Activated CD8-positive, alpha-beta memory T cell treated with anti-CD3 and anti-CD28 coated beads, Interleukin-2, amount 50 U/mL, for 4 hours (primary cell): ENCODE measurements around the gene SP2.

Experiments used
- DNase-seq: peaks from one replicate; pipeline ENCODE4 v3.0.0-alpha.2; 2020

Gene SP2

GRCh38 chr17:47895856-47896671 is at the start of gene SP2:
SP2 (plus strand) TSS chr17:47896236; CDS start chr17:47896287, 51 bp downstream.
- peak; percentile 97 for DNase-seq

- no peak for DNase-seq
Measured at GRCh38 chr17:47846716-47847340, 49.2 kb upstream of the SP2 start.

- DNase-seq = no peak
Measured at GRCh38 chr17:47847341-47848197, 48.5 kb upstream of the SP2 start.

- DNase-seq = no peak
Measured at GRCh38 chr17:47848198-47848513, 47.9 kb upstream of the SP2 start.

- DNase-seq = no peak
Measured at GRCh38 chr17:47850373-47850691, 45.7 kb upstream of the SP2 start.

- peak; percentile 78 for DNase-seq
Measured at GRCh38 chr17:47850692-47851573, 45.1 kb upstream of the SP2 start, which contains the start of gene SP6. SP6 (minus strand) TSS chr17:47851163; CDS start chr17:47848429, 2,734 bp downstream.

- DNase-seq = no peak
Measured at GRCh38 chr17:47851764-47852112, 44.3 kb upstream of the SP2 start.

- DNase-seq = no peak
Measured at GRCh38 chr17:47852113-47852949, 43.7 kb upstream of the SP2 start.

GRCh38 chr17:47853616-47854015 is 42.4 kb upstream of the SP2 start:
- DNase-seq = no peak

GRCh38 chr17:47855737-47856136 is 40.3 kb upstream of the SP2 start:
- no peak for DNase-seq

GRCh38 chr17:47856830-47857229 is 39.2 kb upstream of the SP2 start:
- DNase-seq = no peak

- no peak for DNase-seq
Measured at GRCh38 chr17:47857551-47858455, 38.2 kb upstream of the SP2 start.

- DNase-seq = no peak
Measured at GRCh38 chr17:47860386-47860785, 35.6 kb upstream of the SP2 start.

- DNase-seq = no peak
Measured at GRCh38 chr17:47862621-47863440, 33.2 kb upstream of the SP2 start.

- no peak for DNase-seq
Measured at GRCh38 chr17:47864791-47865216, 31.2 kb upstream of the SP2 start.

GRCh38 chr17:47866941-47867340 is 29.1 kb upstream of the SP2 start:
- no peak for DNase-seq

GRCh38 chr17:47867813-47868533 is 28.1 kb upstream of the SP2 start:
- no peak for DNase-seq

GRCh38 chr17:47869114-47869513 is 26.9 kb upstream of the SP2 start:
- no peak for DNase-seq

GRCh38 chr17:47870056-47870455 is 26.0 kb upstream of the SP2 start:
- DNase-seq = no peak
